ENCODE data around the gene EGR1. TPM values are rescaled to one million over a fixed set of nuclear protein-coding genes. Genes with fewer than 3 reads are reported as not detected.

EGR1 gene
- total and polyA plus RNA-seq, 8 donors: 7.7 to 83.9 (median 37.8) TPM

GRCh38 chr5:138461343-138462125 is 3.7 kb upstream of the EGR1 start:
- intact Hi-C loops (cut with DNase I; ENCODE audit: low total_unique reads): no loop called here
- TF ChIP-seq EP300 (IDR thresholded peaks at IDR 0.05): no peak
- peak in 1 of 3 donors; percentile 33 for TF ChIP-seq POLR2AphosphoS5 (IDR thresholded peaks at IDR 0.05)
- no peaks in the 10 kb centered on the region for H3K9me3 ChIP-seq
- 69 to 76% (median 73%) methylated on average over 11 of the region's 11 CpGs for WGBS, 5 donors
- no peak overlapping the region for H3K4me3 ChIP-seq
- H3K27me3 ChIP-seq: no peaks in the 10 kb centered on the region
- peak in 1 of 2 donors; percentile 35 for DNase-seq
- peaks cover 21 to 37% (median 35%) of the 10 kb centered on the region in 4 donors for H3K4me1 ChIP-seq
- H3K36me3 ChIP-seq: no peaks in the 10 kb centered on the region
- H3K27ac ChIP-seq: peak overlapping the region in 2 of 5 donors; percentile 14 to 30

GRCh38 chr5:138463419-138464007 is 1.8 kb upstream of the EGR1 start:
- peak overlapping the region; percentile 95 to 99 (median 98) for H3K27ac ChIP-seq
- H3K4me1 ChIP-seq: peaks cover 14 to 47% (median 46%) of the 10 kb centered on the region in 4 donors
- no peaks in the 10 kb centered on the region for H3K9me3 ChIP-seq
- TF ChIP-seq CTCF (IDR thresholded peaks at IDR 0.05) (no peak), EP300 (IDR thresholded peaks at IDR 0.05) (no peak)
- H3K4me3 ChIP-seq: peak overlapping the region; percentile 83 to 90 (median 88)
- intact Hi-C loops (cut with DNase I; ENCODE audit: low total_unique reads): no loop called here
- no peaks in the 10 kb centered on the region for H3K27me3 ChIP-seq
- DNase-seq: peak in 1 of 2 donors; percentile 70
- WGBS, 5 donors: 14 to 28% (median 19%) methylated on average over 15 to 21 of the region's 21 CpGs
- H3K36me3 ChIP-seq: peaks cover 0 to 18% (median 13%) of the 10 kb centered on the region in 4 donors

GRCh38 chr5:138464008-138464387 is 1.3 kb upstream of the EGR1 start:
- H3K4me1 ChIP-seq: peaks cover 11 to 43% (median 41%) of the 10 kb centered on the region in 4 donors
- TF ChIP-seq CTCF (IDR thresholded peaks at IDR 0.05): peak in 6 of 7 experiments; percentile 17 to 98 (median 90)
- TF ChIP-seq POLR2A (IDR thresholded peaks at IDR 0.05): no peak
- peak; percentile 69 to 95 (median 93) for TF ChIP-seq POLR2AphosphoS5 (IDR thresholded peaks at IDR 0.05)
- intact Hi-C loops (cut with DNase I; ENCODE audit: low total_unique reads): no loop called here
- H3K4me3 ChIP-seq: peak overlapping the region; percentile 83 to 90 (median 88)
- no peaks in the 10 kb centered on the region for H3K27me3 ChIP-seq
- peak; percentile 96 to 99 for DNase-seq
- H3K9me3 ChIP-seq: no peaks in the 10 kb centered on the region
- peak overlapping the region; percentile 95 to 99 (median 98) for H3K27ac ChIP-seq
- WGBS, 5 donors: 0% methylated on average over 5 to 34 of the region's 34 CpGs
- peaks cover 0 to 18% (median 13%) of the 10 kb centered on the region in 4 donors for H3K36me3 ChIP-seq

- TF ChIP-seq CTCF (IDR thresholded peaks at IDR 0.05) (peak in 4 of 7 experiments; percentile 2 to 62 (median 23)), EP300 (IDR thresholded peaks at IDR 0.05) (no peak), POLR2A (IDR thresholded peaks at IDR 0.05) (peak in 1 of 4 donors; percentile 8), POLR2AphosphoS5 (IDR thresholded peaks at IDR 0.05) (peak; percentile 34 to 84 (median 79))
- Histone ChIP-seq H3K36me3 (peaks cover 0 to 18% (median 13%) of the 10 kb centered on the region in 4 donors), H3K9me3 (no peaks in the 10 kb centered on the region), H3K27ac (peak overlapping the region; percentile 95 to 99 (median 98)), H3K4me1 (peaks cover 11 to 36% (median 36%) of the 10 kb centered on the region in 4 donors), H3K27me3 (no peaks in the 10 kb centered on the region), H3K4me3 (peak overlapping the region; percentile 83 to 90 (median 88))
- DNase-seq: peak; percentile 97 to 99
- intact Hi-C loops (cut with DNase I; ENCODE audit: low total_unique reads): no loop called here
- 0 to 1% (median 1%) methylated on average over 24 to 64 of the region's 64 CpGs for WGBS, 5 donors
Measured at GRCh38 chr5:138464388-138465260, 655 bp upstream of the EGR1 start.

Measured in stomach (tissue), 9 donors.